ENCODE data around the gene APBB2. TPM values are rescaled to one million over a fixed set of nuclear protein-coding genes. Genes with fewer than 3 reads are reported as not detected.

APBB2 gene
- total and polyA plus RNA-seq, 2 experiments from 2014 or later: 35.8 to 74.8 TPM

DNA sequence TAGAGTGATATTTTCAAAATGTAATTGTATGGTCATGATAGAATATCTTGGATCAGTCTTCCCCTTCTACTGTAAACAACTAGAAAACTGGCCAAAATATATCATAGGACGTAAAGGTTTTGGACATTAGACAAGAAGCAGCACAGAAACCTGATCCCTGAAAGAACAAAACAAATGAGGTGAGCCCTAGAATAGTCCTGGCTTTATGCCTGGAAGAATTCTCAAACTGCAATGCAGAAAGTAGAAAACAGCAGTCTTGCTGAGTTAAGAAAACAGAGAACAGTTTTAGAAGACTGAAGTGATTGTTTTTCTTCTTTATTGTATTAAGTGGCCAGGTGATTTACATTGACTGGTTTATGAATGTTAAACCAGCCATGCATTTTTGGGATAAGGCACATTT lies 445.1 kb downstream of the APBB2 start:
- H3K27me3 ChIP-seq (ENCODE audit: insufficient read depth): no peaks in the 10 kb centered on the region
- H3F3A ChIP-seq (replicated peaks; ENCODE audit: low read depth): no peaks in the 10 kb centered on the region
- H3K4me1 ChIP-seq (ENCODE audit: insufficient read depth): no peaks in the 10 kb centered on the region
- Mint-ChIP-seq H3K36me3 (ENCODE audit: low read depth) (peaks cover 15% of the 10 kb centered on the region; the same call in 2 of the 3 replicates), H3K4me1 (peaks cover 4% of the 10 kb centered on the region; the same call in 1 of the 3 replicates), H3K4me3 (no peak overlapping the region), H3K9me3 (no peaks in the 10 kb centered on the region), H3K27ac (no peak overlapping the region), H3K27me3 (ENCODE audit: insufficient read depth, low read depth, poor library complexity) (peaks cover 3% of the 10 kb centered on the region)
- peaks cover 5% of the 10 kb centered on the region; the same call in 1 of the 2 replicates for H3K36me3 ChIP-seq (ENCODE audit: insufficient read depth)
- ATAC-seq (no peak), DNase-seq (ENCODE audit: low spot score) (no peak)
- 0 out of 2 replicates have a peak overlapping the region, but pooled peaks have one; percentile 12 for H3K27ac ChIP-seq (ENCODE audit: low read depth)
- no peak overlapping the region for H3K4me3 ChIP-seq
- no peak overlapping the region for H3K4me2 ChIP-seq
- H3K79me2 ChIP-seq (replicated peaks; ENCODE audit: insufficient read depth): no peaks in the 10 kb centered on the region
- no peaks in the 10 kb centered on the region for H3K9me2 ChIP-seq (ENCODE audit: insufficient read depth)
- no peak for TF ChIP-seq POLR2AphosphoS5 (IDR thresholded peaks at IDR 0.05; ENCODE audit: low read depth)
- H2AFZ ChIP-seq: no peak overlapping the region
- no peaks in the 10 kb centered on the region for H4K20me1 ChIP-seq (replicated peaks; ENCODE audit: insufficient read depth)

- no peaks in the 10 kb centered on the region for H3K79me2 ChIP-seq (replicated peaks; ENCODE audit: insufficient read depth)
- peaks cover 24% of the 10 kb centered on the region for H3K36me3 Mint-ChIP-seq (ENCODE audit: low read depth)
- H3K4me3 ChIP-seq: no peak overlapping the region
- no peaks in the 10 kb centered on the region for H4K20me1 ChIP-seq (replicated peaks; ENCODE audit: insufficient read depth)
- H3K27ac ChIP-seq (ENCODE audit: low read depth): no peak overlapping the region
- H3K9me2 ChIP-seq (ENCODE audit: insufficient read depth): no peaks in the 10 kb centered on the region
- no peak overlapping the region for H3K4me3 Mint-ChIP-seq
- TF ChIP-seq JUNB (IDR thresholded peaks at IDR 0.05; ENCODE audit: unreplicated experiment): no peak
- TF ChIP-seq ZNF331 (CRISPR knock-in tag; IDR thresholded peaks at IDR 0.05; ENCODE audit: low read depth): no peak
- no peak for TF ChIP-seq EZH2 (IDR thresholded peaks at IDR 0.05; ENCODE audit: low read depth, unreplicated experiment)
- TF ChIP-seq, protein P1, sequence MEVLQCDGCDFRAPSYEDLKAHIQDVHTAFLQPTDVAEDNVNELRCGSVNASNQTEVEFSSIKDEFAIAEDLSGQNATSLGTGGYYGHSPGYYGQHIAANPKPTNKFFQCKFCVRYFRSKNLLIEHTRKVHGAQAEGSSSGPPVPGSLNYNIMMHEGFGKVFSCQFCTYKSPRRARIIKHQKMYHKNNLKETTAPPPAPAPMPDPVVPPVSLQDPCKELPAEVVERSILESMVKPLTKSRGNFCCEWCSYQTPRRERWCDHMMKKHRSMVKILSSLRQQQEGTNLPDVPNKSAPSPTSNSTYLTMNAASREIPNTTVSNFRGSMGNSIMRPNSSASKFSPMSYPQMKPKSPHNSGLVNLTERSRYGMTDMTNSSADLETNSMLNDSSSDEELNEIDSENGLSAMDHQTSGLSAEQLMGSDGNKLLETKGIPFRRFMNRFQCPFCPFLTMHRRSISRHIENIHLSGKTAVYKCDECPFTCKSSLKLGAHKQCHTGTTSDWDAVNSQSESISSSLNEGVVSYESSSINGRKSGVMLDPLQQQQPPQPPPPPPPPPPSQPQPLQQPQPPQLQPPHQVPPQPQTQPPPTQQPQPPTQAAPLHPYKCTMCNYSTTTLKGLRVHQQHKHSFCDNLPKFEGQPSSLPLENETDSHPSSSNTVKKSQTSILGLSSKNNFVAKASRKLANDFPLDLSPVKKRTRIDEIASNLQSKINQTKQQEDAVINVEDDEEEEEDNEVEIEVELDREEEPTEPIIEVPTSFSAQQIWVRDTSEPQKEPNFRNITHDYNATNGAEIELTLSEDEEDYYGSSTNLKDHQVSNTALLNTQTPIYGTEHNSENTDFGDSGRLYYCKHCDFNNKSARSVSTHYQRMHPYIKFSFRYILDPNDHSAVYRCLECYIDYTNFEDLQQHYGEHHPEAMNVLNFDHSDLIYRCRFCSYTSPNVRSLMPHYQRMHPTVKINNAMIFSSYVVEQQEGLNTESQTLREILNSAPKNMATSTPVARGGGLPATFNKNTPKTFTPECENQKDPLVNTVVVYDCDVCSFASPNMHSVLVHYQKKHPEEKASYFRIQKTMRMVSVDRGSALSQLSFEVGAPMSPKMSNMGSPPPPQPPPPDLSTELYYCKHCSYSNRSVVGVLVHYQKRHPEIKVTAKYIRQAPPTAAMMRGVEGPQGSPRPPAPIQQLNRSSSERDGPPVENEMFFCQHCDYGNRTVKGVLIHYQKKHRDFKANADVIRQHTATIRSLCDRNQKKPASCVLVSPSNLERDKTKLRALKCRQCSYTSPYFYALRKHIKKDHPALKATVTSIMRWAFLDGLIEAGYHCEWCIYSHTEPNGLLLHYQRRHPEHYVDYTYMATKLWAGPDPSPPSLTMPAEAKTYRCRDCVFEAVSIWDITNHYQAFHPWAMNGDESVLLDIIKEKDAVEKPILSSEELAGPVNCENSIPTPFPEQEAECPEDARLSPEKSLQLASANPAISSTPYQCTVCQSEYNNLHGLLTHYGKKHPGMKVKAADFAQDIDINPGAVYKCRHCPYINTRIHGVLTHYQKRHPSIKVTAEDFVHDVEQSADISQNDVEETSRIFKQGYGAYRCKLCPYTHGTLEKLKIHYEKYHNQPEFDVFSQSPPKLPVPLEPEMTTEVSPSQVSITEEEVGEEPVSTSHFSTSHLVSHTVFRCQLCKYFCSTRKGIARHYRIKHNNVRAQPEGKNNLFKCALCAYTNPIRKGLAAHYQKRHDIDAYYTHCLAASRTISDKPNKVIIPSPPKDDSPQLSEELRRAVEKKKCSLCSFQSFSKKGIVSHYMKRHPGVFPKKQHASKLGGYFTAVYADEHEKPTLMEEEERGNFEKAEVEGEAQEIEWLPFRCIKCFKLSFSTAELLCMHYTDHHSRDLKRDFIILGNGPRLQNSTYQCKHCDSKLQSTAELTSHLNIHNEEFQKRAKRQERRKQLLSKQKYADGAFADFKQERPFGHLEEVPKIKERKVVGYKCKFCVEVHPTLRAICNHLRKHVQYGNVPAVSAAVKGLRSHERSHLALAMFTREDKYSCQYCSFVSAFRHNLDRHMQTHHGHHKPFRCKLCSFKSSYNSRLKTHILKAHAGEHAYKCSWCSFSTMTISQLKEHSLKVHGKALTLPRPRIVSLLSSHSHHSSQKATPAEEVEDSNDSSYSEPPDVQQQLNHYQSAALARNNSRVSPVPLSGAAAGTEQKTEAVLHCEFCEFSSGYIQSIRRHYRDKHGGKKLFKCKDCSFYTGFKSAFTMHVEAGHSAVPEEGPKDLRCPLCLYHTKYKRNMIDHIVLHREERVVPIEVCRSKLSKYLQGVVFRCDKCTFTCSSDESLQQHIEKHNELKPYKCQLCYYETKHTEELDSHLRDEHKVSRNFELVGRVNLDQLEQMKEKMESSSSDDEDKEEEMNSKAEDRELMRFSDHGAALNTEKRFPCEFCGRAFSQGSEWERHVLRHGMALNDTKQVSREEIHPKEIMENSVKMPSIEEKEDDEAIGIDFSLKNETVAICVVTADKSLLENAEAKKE (CRISPR knock-in tag; IDR thresholded peaks at IDR 0.05): no peak
- TF ChIP-seq POLR2AphosphoS5 (IDR thresholded peaks at IDR 0.05; ENCODE audit: low read depth): no peak
- H3F3A ChIP-seq (replicated peaks; ENCODE audit: low read depth): no peaks in the 10 kb centered on the region
- peaks cover 1% of the 10 kb centered on the region for H3K27me3 Mint-ChIP-seq (ENCODE audit: insufficient read depth, low read depth, poor library complexity)
- H3K27me3 ChIP-seq (ENCODE audit: insufficient read depth): no peaks in the 10 kb centered on the region
- DNase-seq (ENCODE audit: low spot score) (no peak), ATAC-seq (no peak)
- no peak overlapping the region for H2AFZ ChIP-seq
- no peak overlapping the region for H3K27ac Mint-ChIP-seq
- H3K4me2 ChIP-seq: no peak overlapping the region
- H3K9me3 Mint-ChIP-seq: no peaks in the 10 kb centered on the region
- peaks cover 1% of the 10 kb centered on the region; the same call in 1 of the 3 replicates for H3K4me1 Mint-ChIP-seq
- H3K4me1 ChIP-seq (ENCODE audit: insufficient read depth): no peaks in the 10 kb centered on the region
- H3K36me3 ChIP-seq (ENCODE audit: insufficient read depth): peaks cover 11% of the 10 kb centered on the region; the same call in 1 of the 2 replicates
Measured at GRCh38 chr4:40763228-40763716, 451.1 kb downstream of the APBB2 start.

Small RNA genes lying within 50 kb of the gene (small RNA-seq; reads per million reads assigned to genes)
- gene RF00019 (ENCODE audit: low replicate concordance) (not detected), gene RNA5SP160 (ENCODE audit: low replicate concordance) (not detected), gene RNU6-1195P (ENCODE audit: low replicate concordance) (0.40 reads per million, percentile 25 among the genes with 10 or more reads in this experiment), gene RNU6-836P (ENCODE audit: low replicate concordance) (not detected)

Other genes with a start within 250 kb of the APBB2 start
- 1,758 and 1,823 TPM in 2 replicates for gene UCHL1, start 42.4 kb upstream of the APBB2 start, total RNA-seq (2014; rRNA removed; shearing (Covaris generic))
- 926 and 998 TPM in 2 replicates for gene UCHL1, start 42.4 kb upstream of the APBB2 start, polyA plus RNA-seq (2016; fragmentation: Nextera tagmentation; extraction: Ambion mirVana)